Vein endothelial cell (primary cell): ENCODE results near the gene OR4N2. TPM values are rescaled to one million over a fixed set of nuclear protein-coding genes. Genes with fewer than 3 reads are reported as not detected.

Experiments used
- total RNA-seq: library from RNA; depleted of rRNA; stranded (reverse); fragments of >200 nt; gene quantifications from 2 replicates; pipeline ENCODE4 v1.2.3, GENCODE V29; 2012

OR4N2 gene
- total RNA-seq, result not detected in 2 replicates

GRCh38 chr14:19803470-19803869 lies at the start of gene OR4N2:
OR4N2 (plus strand) TSS chr14:19803770; CDS start chr14:19827449, 23,679 bp downstream.

GRCh38 chr14:19773204-19773603 lies 30.4 kb upstream of the OR4N2 start, which contains the start of gene OR4M1:
OR4M1 (plus strand) TSS chr14:19773504; CDS start chr14:19780323, 6,819 bp downstream.

GRCh38 chr14:19874842-19875241 lies 71.3 kb downstream of the OR4N2 start, which contains the start of gene OR4K2:
OR4K2 (plus strand) TSS chr14:19875142; CDS start chr14:19876268, 1,126 bp downstream.

Other genes starting within 250 kb of the OR4N2 start
- gene OR11H2, start 89.9 kb upstream of the OR4N2 start, total RNA-seq, result not detected in 2 replicates
- gene OR4Q3, start 60.2 kb upstream of the OR4N2 start, total RNA-seq, result not detected in 2 replicates
- not detected in 2 replicates for gene OR4M1, start 30.3 kb upstream of the OR4N2 start, total RNA-seq
- not detected in 2 replicates for gene OR4K2, start 71.4 kb downstream of the OR4N2 start, total RNA-seq
- not detected in 2 replicates for gene OR4K5, start 116.8 kb downstream of the OR4N2 start, total RNA-seq
- gene OR4K1, start 127.1 kb downstream of the OR4N2 start, total RNA-seq, result not detected in 2 replicates
- gene OR4K15, start 171.8 kb downstream of the OR4N2 start, total RNA-seq, result not detected in 2 replicates
- gene OR4Q2, start 198.4 kb downstream of the OR4N2 start, total RNA-seq, result not detected in 2 replicates
- not detected in 2 replicates for gene OR4K14, start 215.5 kb downstream of the OR4N2 start, total RNA-seq
- not detected in 2 replicates for gene OR4K13, start 232.3 kb downstream of the OR4N2 start, total RNA-seq